AG09309 (cell line): Measurements from ENCODE around the gene PSMD4.
"Not testable (repeated sequence)": the region's sequence is repeated elsewhere in the genome, so short reads cannot be mapped to it uniquely, and the experiment has no call there.

Source experiments
- DNase-seq: peaks from one replicate; pipeline ENCODE4 v3.0.0-alpha.2; 2010; ENCODE audit warnings: low read depth
- H3K4me3 ChIP-seq: 2 replicates; pipeline ENCODE4 v1.5.1; 2011; ENCODE audit warnings: mild to moderate bottlenecking, low read depth, low read length, moderate library complexity; ENCODE audit not compliant: control insufficient read depth
- CTCF ChIP-seq: IDR thresholded peaks from 2 replicates; pipeline ENCODE4 v1.5.1; 2011; ENCODE audit warnings: mild to moderate bottlenecking, low read depth, low read length, inconsistent platforms; ENCODE audit not compliant: insufficient read depth, control insufficient read depth; ENCODE audit errors: missing control alignments

The PSMD4 gene

GRCh38 chr1:151254217-151255213 lies at the start of gene PSMD4:
Gene PSMD4 (plus strand): TSS chr1:151254734. CDS start chr1:151254783, 49 bp downstream.
- peak within 1 kb of the TSS; percentile 84 for H3K4me3 ChIP-seq
- TF ChIP-seq CTCF = no peak
- DNase-seq = peak; percentile 86

GRCh38 chr1:151205381-151205965 lies 49.1 kb upstream of the PSMD4 start:
- DNase-seq, H3K4me3 ChIP-seq: not testable (repeated sequence)

- no peak for DNase-seq
- no peak for TF ChIP-seq CTCF
- no peak overlapping the region for H3K4me3 ChIP-seq
These were observed 43.7 kb upstream of the PSMD4 start for GRCh38 chr1:151210830-151211229.

GRCh38 chr1:151211972-151212705 lies 42.4 kb upstream of the PSMD4 start:
- H3K4me3 ChIP-seq = no peak overlapping the region
- no peak for DNase-seq
- TF ChIP-seq CTCF = no peak

- DNase-seq = no peak
- TF ChIP-seq CTCF = no peak
- H3K4me3 ChIP-seq = no peak overlapping the region
These were observed 41.0 kb upstream of the PSMD4 start for GRCh38 chr1:151213560-151213959.

GRCh38 chr1:151221616-151222015 lies 32.9 kb upstream of the PSMD4 start:
- DNase-seq = no peak
- TF ChIP-seq CTCF = no peak
- H3K4me3 ChIP-seq = no peak overlapping the region
